ENCODE data around the gene SETD2.
A peak's percentile ranks its signal among the peaks of the same experiment; 100 is the strongest.

The SETD2 gene

GRCh38 chr3:47008234-47008796 lies 155.6 kb downstream of the SETD2 start:
- no peak for DNase-seq

- no peak for DNase-seq
These were observed 156.3 kb downstream of the SETD2 start for GRCh38 chr3:47007482-47008233.

GRCh38 chr3:47007001-47007400 lies 156.9 kb downstream of the SETD2 start:
- DNase-seq, result no peak

GRCh38 chr3:47006145-47006651 lies 157.7 kb downstream of the SETD2 start:
- no peak for DNase-seq

GRCh38 chr3:47005212-47006144 lies 158.4 kb downstream of the SETD2 start:
- no peak for DNase-seq

- no peak for DNase-seq
These were observed 159.3 kb downstream of the SETD2 start for GRCh38 chr3:47004369-47005211.

GRCh38 chr3:47003461-47004368 lies 160.2 kb downstream of the SETD2 start:
- DNase-seq, result no peak

GRCh38 chr3:47003056-47003410 lies 160.9 kb downstream of the SETD2 start:
- no peak for DNase-seq

- no peak for DNase-seq
These were observed 161.5 kb downstream of the SETD2 start for GRCh38 chr3:47002171-47003055.

- DNase-seq, result no peak
These were observed 162.2 kb downstream of the SETD2 start for GRCh38 chr3:47001731-47002170.

GRCh38 chr3:47000922-47001730 lies 162.8 kb downstream of the SETD2 start:
- DNase-seq, result no peak

GRCh38 chr3:47000198-47000815 lies 163.6 kb downstream of the SETD2 start:
- DNase-seq, result no peak

GRCh38 chr3:46999516-47000197 lies 164.3 kb downstream of the SETD2 start:
- no peak for DNase-seq

- DNase-seq, result no peak
These were observed 164.9 kb downstream of the SETD2 start for GRCh38 chr3:46998852-46999515.

GRCh38 chr3:46998121-46998851 lies 165.6 kb downstream of the SETD2 start:
- peak in 1 of 2 experiments; percentile 8 for DNase-seq

- no peak for DNase-seq
These were observed 166.3 kb downstream of the SETD2 start for GRCh38 chr3:46997453-46998091.

All from NCI-H187 (cell line).